Measurements from ENCODE around the gene ARID5B.

The ARID5B gene

GRCh38 chr10:62077330-62078015 lies 176.0 kb downstream of the ARID5B start:
- DNase-seq (ENCODE audit: low read depth): no peak

- DNase-seq (ENCODE audit: low read depth): no peak
Observed at GRCh38 chr10:62079885-62080559, 178.5 kb downstream of the ARID5B start.

- DNase-seq (ENCODE audit: low read depth): no peak
Observed at GRCh38 chr10:62080905-62081304, 179.4 kb downstream of the ARID5B start.

GRCh38 chr10:62081341-62082270 lies 180.1 kb downstream of the ARID5B start:
- no peak for DNase-seq (ENCODE audit: low read depth)

- no peak for DNase-seq (ENCODE audit: low read depth)
Observed at GRCh38 chr10:62082271-62082656, 180.8 kb downstream of the ARID5B start.

- peak; percentile 19 for DNase-seq (ENCODE audit: low read depth)
Observed at GRCh38 chr10:62082729-62083411, 181.4 kb downstream of the ARID5B start.

GRCh38 chr10:62083412-62084267 lies 182.1 kb downstream of the ARID5B start:
- no peak for DNase-seq (ENCODE audit: low read depth)

- no peak for DNase-seq (ENCODE audit: low read depth)
Observed at GRCh38 chr10:62084451-62084850, 183.0 kb downstream of the ARID5B start.

GRCh38 chr10:62085404-62085803 lies 183.9 kb downstream of the ARID5B start:
- DNase-seq (ENCODE audit: low read depth): no peak

GRCh38 chr10:62085821-62086220 lies 184.3 kb downstream of the ARID5B start:
- no peak for DNase-seq (ENCODE audit: low read depth)

GRCh38 chr10:62087329-62087728 lies 185.8 kb downstream of the ARID5B start:
- DNase-seq (ENCODE audit: low read depth): no peak

GRCh38 chr10:62088786-62089185 lies 187.3 kb downstream of the ARID5B start:
- DNase-seq (ENCODE audit: low read depth): no peak

GRCh38 chr10:62092301-62093030 lies 191.0 kb downstream of the ARID5B start:
- no peak for DNase-seq (ENCODE audit: low read depth)

- no peak for DNase-seq (ENCODE audit: low read depth)
Observed at GRCh38 chr10:62093863-62094291, 192.4 kb downstream of the ARID5B start.

GRCh38 chr10:62095181-62096122 lies 194.0 kb downstream of the ARID5B start:
- no peak for DNase-seq (ENCODE audit: low read depth)

GRCh38 chr10:62096256-62096933 lies 194.9 kb downstream of the ARID5B start:
- no peak for DNase-seq (ENCODE audit: low read depth)

GRCh38 chr10:62098278-62099121 lies 197.0 kb downstream of the ARID5B start:
- DNase-seq (ENCODE audit: low read depth): no peak

GRCh38 chr10:62099299-62099698 lies 197.8 kb downstream of the ARID5B start:
- no peak for DNase-seq (ENCODE audit: low read depth)
